DMS53 (cell line): ENCODE results near the gene CTAGE1.
"Not testable (repeated sequence)": the region's sequence is repeated elsewhere in the genome, so short reads cannot be mapped to it uniquely, and the experiment has no call there.

Source experiments
- DNase-seq: peaks from one replicate; lab custom pipeline; 2025; lab: John Stamatoyannopoulos, UW

The CTAGE1 gene

GRCh38 chr18:22434973-22435608, 17.4 kb upstream of the CTAGE1 start:
- no peak for DNase-seq

GRCh38 chr18:22433956-22434355, 16.2 kb upstream of the CTAGE1 start:
- no peak for DNase-seq

GRCh38 chr18:22432657-22433137, 15.0 kb upstream of the CTAGE1 start:
- DNase-seq, result no peak

GRCh38 chr18:22429564-22429963, 11.8 kb upstream of the CTAGE1 start:
- DNase-seq, result no peak

- no peak for DNase-seq
Observed at GRCh38 chr18:22428672-22429071, 11.0 kb upstream of the CTAGE1 start.

GRCh38 chr18:22427822-22428549, 10.3 kb upstream of the CTAGE1 start:
- no peak for DNase-seq

DNA sequence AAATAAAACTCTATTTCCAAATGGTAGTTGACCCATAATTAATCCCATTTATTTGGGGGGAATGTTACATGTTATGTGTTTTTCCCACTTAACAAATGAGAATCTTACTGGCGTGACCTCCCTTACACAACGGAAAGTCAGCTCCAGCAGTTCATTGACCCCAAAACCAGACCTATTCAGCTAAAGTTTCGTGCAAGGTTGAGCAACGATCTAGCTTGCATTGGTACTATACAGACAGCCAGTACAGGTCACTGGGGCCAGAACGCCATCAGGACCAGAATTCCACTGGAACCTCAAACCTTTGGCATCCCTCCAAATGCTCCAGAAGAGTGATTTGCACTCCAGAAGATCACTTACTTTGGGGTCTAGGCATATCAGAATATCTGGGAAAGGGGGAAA, 6.8 kb upstream of the CTAGE1 start:
- DNase-seq, result no peak

DNA sequence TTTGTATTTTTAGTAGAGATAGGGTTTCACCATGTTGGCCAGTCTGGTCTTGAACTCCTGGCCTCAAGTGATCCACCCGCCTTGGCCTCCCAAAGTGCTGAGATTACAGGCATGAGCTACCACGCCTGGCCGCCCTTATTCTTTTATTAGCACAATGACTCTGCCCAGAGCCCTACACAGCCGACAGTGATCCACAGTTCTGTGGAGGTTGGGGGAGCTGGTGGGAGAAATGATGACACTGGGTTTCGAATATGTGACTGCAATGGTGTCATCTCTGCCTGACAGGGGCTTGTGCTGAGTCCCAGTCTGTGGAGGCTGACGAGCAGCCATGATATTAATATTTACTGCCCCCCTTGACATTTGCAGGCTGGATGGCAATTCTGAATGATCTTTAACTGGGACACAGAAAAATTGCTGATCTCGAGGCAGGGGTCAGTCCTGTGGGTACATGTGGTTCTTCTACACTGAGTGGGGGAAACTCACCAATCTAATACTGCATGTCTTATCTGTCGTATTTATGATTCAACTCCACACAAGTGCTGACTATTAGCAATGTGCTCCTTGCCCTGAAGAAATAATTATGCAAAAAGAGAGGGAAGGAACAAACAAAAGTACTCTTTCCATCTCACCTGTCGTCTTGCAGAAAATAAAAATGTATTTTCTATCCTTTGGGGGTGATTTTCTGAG, 6.3 kb upstream of the CTAGE1 start:
- DNase-seq, result peak; percentile 4

- no peak for DNase-seq
Observed at GRCh38 chr18:22422909-22423548, 5.3 kb upstream of the CTAGE1 start.

DNA sequence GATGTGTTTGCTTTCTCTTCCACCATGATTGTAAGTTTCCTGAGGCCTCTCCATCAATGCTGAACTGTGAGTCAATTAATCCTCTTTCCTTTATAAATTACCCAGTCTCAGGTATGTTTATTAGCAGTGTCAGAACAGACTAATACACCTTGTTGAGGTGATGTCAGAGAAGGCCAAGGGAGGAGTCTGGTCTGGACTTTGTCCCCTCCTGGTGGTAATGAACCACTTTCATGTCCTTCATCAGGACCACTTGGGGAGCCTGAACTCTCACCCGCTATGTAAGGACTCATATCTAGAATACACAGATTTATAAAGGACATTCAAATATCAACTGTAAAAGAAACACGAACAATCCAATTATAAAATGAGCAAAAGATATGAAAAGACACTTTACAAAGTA, 2.9 kb upstream of the CTAGE1 start:
- DNase-seq, result no peak

- no peak for DNase-seq
Observed at GRCh38 chr18:22412176-22412911, 5.4 kb downstream of the CTAGE1 start.

GRCh38 chr18:22411446-22411845, 6.3 kb downstream of the CTAGE1 start:
- no peak for DNase-seq

DNA sequence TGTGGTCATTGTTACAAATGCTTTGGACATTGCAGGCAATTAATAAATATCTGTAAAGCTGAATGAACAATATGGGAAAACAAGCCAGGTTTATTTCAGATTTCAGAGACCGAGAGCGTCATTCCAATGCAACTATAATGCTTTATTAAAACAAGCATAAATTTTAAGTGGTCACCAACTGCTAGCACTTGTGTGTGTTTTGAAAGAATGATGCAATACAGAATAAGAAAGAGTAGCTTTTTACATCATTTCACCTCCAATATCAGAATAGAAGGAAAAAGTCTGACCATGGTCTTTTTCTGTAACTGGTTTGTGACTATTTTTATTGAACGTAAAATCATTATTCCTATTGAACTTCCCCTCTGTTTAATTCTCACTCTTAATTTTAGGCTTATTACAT, 7.6 kb downstream of the CTAGE1 start:
- DNase-seq, result no peak

GRCh38 chr18:22409445-22409844, 8.3 kb downstream of the CTAGE1 start:
- DNase-seq, result no peak

DNA sequence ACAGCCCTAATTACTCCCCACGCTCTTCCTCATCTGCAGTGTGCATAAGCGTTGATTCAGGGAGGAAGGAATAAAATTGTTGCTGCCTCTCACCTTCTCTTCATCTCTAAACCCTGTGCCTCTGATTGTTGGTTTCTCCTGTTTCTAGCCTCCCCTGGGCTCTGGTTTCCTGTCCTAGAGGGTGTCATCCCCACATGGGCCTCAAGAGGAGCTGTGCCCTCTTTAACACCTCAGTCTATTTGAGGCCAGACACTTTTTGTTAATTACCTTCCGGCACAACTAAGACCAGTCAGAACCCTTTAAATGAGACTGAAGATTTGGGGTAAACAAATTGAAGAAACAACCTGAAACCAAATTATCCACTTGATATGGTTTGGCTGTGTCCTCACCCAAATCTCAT, 9.7 kb downstream of the CTAGE1 start:
- DNase-seq, result peak; percentile 27

DNA sequence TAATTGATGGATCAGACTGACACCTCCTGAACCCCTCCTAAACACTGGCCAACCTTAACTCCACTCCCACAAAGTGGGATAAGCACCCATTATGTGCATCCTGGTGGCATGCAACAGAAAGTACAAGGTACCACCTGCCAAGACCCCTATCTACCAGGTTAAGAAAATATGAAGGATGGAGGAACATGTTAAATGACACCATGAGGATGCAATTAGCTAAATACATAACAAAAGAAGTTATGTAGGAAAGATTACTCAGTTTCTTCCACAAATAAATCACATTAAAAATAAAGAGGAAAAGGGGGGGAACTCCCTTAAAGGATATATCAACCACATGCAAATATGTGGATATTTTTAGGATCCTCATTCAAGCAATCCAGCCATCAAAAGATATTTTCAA, 12.6 kb downstream of the CTAGE1 start:
- no peak for DNase-seq

DNA sequence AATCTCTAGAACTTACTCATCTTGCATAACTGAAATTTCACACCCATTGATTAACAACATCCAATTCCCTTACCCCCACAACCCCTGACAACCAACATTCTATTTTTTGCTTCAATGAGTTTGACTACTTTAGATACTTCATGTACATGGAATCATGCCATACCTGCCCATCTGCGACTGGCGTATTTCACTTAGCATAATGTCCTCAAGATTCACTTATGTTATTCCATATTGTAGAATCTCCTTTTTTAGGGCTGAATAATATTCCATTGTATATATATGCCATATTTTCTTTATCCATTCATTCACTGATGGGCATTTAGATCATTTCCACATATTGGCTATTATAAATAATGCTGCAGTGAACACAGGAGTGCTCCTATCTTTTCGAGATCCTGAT, 13.8 kb downstream of the CTAGE1 start:
- DNase-seq, result no peak

DNA sequence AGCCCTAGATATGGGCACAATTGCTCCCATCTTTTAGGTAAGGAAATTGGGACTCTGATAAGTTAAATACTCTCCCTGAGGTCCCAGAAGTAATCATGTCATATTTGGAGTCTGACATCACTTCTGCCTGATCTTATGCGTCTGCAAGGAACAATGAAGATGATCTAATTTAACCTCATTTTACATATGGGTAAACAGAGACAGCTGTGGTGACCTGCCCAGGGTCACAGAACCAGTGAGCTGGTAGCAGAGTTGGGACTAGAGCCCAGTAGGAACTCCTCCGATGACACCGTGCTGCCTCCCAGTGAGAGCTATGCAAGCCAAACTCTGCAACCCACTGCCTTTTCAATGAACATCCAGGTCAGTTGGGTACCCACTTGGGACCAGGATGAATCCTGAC, 17.8 kb downstream of the CTAGE1 start:
- DNase-seq, result no peak

DNA sequence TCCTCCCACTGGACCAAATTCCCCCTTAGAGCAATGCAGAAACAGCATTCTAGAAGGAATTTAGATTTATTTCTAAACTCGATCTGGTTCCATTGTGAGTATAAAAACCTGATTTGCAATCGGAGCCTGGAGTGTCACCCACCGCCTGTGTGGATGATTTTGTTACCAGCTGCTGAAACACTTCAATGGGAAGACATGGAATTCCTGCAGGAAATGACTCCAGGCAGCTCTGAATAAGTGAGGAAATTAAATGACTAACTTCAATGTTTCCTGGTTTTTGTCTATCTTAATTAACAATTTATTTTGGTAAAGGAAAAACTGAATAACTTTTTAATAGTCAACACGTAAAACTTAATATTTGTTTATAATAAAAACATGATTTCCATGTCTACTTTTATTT, 19.3 kb downstream of the CTAGE1 start:
- no peak for DNase-seq

GRCh38 chr18:22394428-22394827, 23.3 kb downstream of the CTAGE1 start:
- DNase-seq, result no peak

GRCh38 chr18:22393164-22393563, 24.6 kb downstream of the CTAGE1 start:
- not testable (repeated sequence) for DNase-seq
